GM23338 (cell line): Measurements from ENCODE around the gene HIPK1. TPM values are rescaled to one million over a fixed set of nuclear protein-coding genes. Genes with fewer than 3 reads are reported as not detected.
A peak's percentile ranks its signal among the peaks of the same experiment; 100 is the strongest.

Experiments used
- ATAC-seq: fragments of 200-7000 bp; cut with Tn5 transposase; 3 replicates; pipeline ENCODE4 v1.9.1; 2020
- DNase-seq: peaks from one replicate; pipeline ENCODE4 v3.0.0-alpha.2; 2015; ENCODE audit warnings: low spot score
- H2AFZ ChIP-seq: fragments of 200-600 bp; sonication (generic); 2 replicates; pipeline ENCODE4 v1.8.0; 2016; ENCODE audit warnings: antibody characterized with exemption, mild to moderate bottlenecking, moderate library complexity
- H3F3A ChIP-seq: fragments of 200-600 bp; sonication (generic); replicated peaks from 2 replicates; pipeline ENCODE4 v1.8.0; 2017; ENCODE audit warnings: antibody characterized with exemption, mixed run types, low read depth
- H3K27ac ChIP-seq: fragments of 200-600 bp; sonication (generic); 2 replicates; pipeline ENCODE4 v1.6.1; 2016; ENCODE audit warnings: low read depth
- H3K27me3 ChIP-seq: fragments of 200-600 bp; sonication (generic); 2 replicates; pipeline ENCODE4 v1.8.0; 2016; ENCODE audit warnings: mild to moderate bottlenecking, mixed run types, moderate library complexity; ENCODE audit not compliant: insufficient read depth
- H3K36me3 ChIP-seq: fragments of 200-600 bp; sonication (generic); 2 replicates; pipeline ENCODE4 v1.8.0; 2016; ENCODE audit warnings: mild to moderate bottlenecking; ENCODE audit not compliant: insufficient read depth
- H3K4me1 ChIP-seq: fragments of 200-600 bp; sonication (generic); 2 replicates; pipeline ENCODE4 v1.8.0; 2016; ENCODE audit warnings: mild to moderate bottlenecking, moderate library complexity; ENCODE audit not compliant: insufficient read depth
- H3K4me2 ChIP-seq: fragments of 200-600 bp; sonication (generic); 2 replicates; pipeline ENCODE4 v1.7.1; 2017; ENCODE audit warnings: mixed run types
- H3K4me3 ChIP-seq: fragments of 200-600 bp; sonication (generic); 2 replicates; pipeline ENCODE4 v1.6.1; 2016; ENCODE audit warnings: mixed run types
- H3K79me2 ChIP-seq: fragments of 200-600 bp; sonication (generic); replicated peaks from 2 replicates; pipeline ENCODE4 v1.8.0; 2017; ENCODE audit warnings: mild to moderate bottlenecking; ENCODE audit not compliant: insufficient read depth
- H3K9me2 ChIP-seq: fragments of 200-600 bp; sonication (generic); 2 replicates; pipeline ENCODE4 v1.8.0; 2017; ENCODE audit not compliant: insufficient read depth
- H4K20me1 ChIP-seq: fragments of 200-600 bp; sonication (generic); replicated peaks from 2 replicates; pipeline ENCODE4 v1.8.0; 2017; ENCODE audit warnings: mild to moderate bottlenecking; ENCODE audit not compliant: insufficient read depth
- H3K27ac Mint-ChIP-seq: 2 replicates; pipeline ENCODE4 v1.8.0; 2020; ENCODE audit warnings: inconsistent platforms, mild to moderate bottlenecking, moderate library complexity, mixed read lengths
- H3K27me3 Mint-ChIP-seq: 3 replicates; pipeline ENCODE4 v1.8.0; 2022; ENCODE audit warnings: low read depth, mild to moderate bottlenecking, moderate library complexity, mixed read lengths, inconsistent platforms; ENCODE audit not compliant: insufficient read depth, poor library complexity
- H3K36me3 Mint-ChIP-seq: 3 replicates; pipeline ENCODE4 v1.8.0; 2021; ENCODE audit warnings: low read depth, mild to moderate bottlenecking, inconsistent platforms, moderate library complexity, mixed read lengths
- H3K4me1 Mint-ChIP-seq: 3 replicates; pipeline ENCODE4 v1.8.0; 2020; ENCODE audit warnings: mild to moderate bottlenecking, inconsistent platforms, mixed read lengths
- H3K4me3 Mint-ChIP-seq: 3 replicates; pipeline ENCODE4 v1.8.0; 2021; ENCODE audit warnings: moderate library complexity, mild to moderate bottlenecking, inconsistent platforms, mixed read lengths
- H3K9me3 Mint-ChIP-seq: 3 replicates; pipeline ENCODE4 v1.8.0; 2020; ENCODE audit warnings: moderate library complexity, mild to moderate bottlenecking, inconsistent platforms, mixed read lengths
- CTCF ChIP-seq, 2 experiments: fragments of 200-600 bp in 1 of 2; sonication (generic) in 1 of 2; conservative IDR thresholded peaks; 2 replicates each; pipeline versions ENCODE4 v1.5.1 to v1.6.1; 2016 to 2017; ENCODE audit warnings: antibody characterized with exemption in 2 of 2, low read depth in 2 of 2, mild to moderate bottlenecking in 2 of 2, moderate library complexity in 1 of 2
- EZH2 ChIP-seq: fragments of 200-600 bp; sonication (generic); IDR thresholded peaks from one replicate; pipeline ENCODE4 v1.8.0; 2017; ENCODE audit warnings: antibody characterized with exemption, mild to moderate bottlenecking, low read depth; ENCODE audit not compliant: unreplicated experiment
- EZH2phosphoT487 ChIP-seq: fragments of 200-600 bp; sonication (generic); IDR thresholded peaks from one replicate; pipeline ENCODE4 v1.8.1; 2018; ENCODE audit warnings: antibody characterized with exemption; ENCODE audit not compliant: unreplicated experiment
- POLR2AphosphoS5 ChIP-seq: IDR thresholded peaks from 2 replicates; pipeline ENCODE4 v1.6.1; 2016; ENCODE audit warnings: antibody characterized with exemption, low read depth
- STAT1 ChIP-seq: IDR thresholded peaks from one replicate; pipeline ENCODE4 v1.6.1; 2016; ENCODE audit warnings: antibody characterized with exemption; ENCODE audit not compliant: unreplicated experiment
- ZNF114 ChIP-seq: fragments of 250-450 bp; sonication (Bioruptor Pico); IDR thresholded peaks from 2 replicates; pipeline ENCODE4 v1.5.0; 2020; ENCODE audit warnings: mild to moderate bottlenecking, moderate library complexity
- ZNF462 ChIP-seq: fragments of 250-450 bp; sonication (Bioruptor Pico); IDR thresholded peaks from 2 replicates; pipeline ENCODE4 v1.5.0; 2020; ENCODE audit warnings: mild to moderate bottlenecking, moderate library complexity
- polyA plus RNA-seq: library from polyadenylated mRNA; unstranded; fragments of >200 nt; fragmentation: Nextera tagmentation; extraction: Ambion mirVana; gene quantifications from 2 replicates; pipeline ENCODE4 v1.2.1, GENCODE V29; 2016
- total RNA-seq: library from RNA; depleted of rRNA; stranded (reverse); fragments of >200 nt; shearing (Covaris generic); gene quantifications from 2 replicates; pipeline ENCODE4 v1.2.3, GENCODE V29; 2014

Gene HIPK1
- total and polyA plus RNA-seq, 2 experiments from 2014 or later = 14.3 to 47.5 TPM

GRCh38 chr1:113958691-113959090 is 29.6 kb downstream of the HIPK1 start (continued):
- TF ChIP-seq EZH2phosphoT487 = no peak
- no peak for TF ChIP-seq ZNF114 (CRISPR knock-in tag)

- H3K4me2 ChIP-seq = 0 out of 2 replicates have a peak overlapping the region, but pooled peaks have one; percentile 10
- H3F3A ChIP-seq = no peaks in the 10 kb centered on the region
- H3K27ac ChIP-seq = no peak overlapping the region
- H3K9me3 Mint-ChIP-seq = no peaks in the 10 kb centered on the region
- peaks cover 16% of the 10 kb centered on the region; the same call in 1 of the 2 replicates for H3K4me1 ChIP-seq
- H3K36me3 ChIP-seq = peaks cover 25% of the 10 kb centered on the region
- no peak overlapping the region for H3K27ac Mint-ChIP-seq
- TF ChIP-seq STAT1 (no peak), CTCF (conservative IDR thresholded peaks at IDR 0.05; ENCODE audit: low read depth in 2 of 2) (peak; percentile 40 to 45)
- H3K4me3 Mint-ChIP-seq = no peak overlapping the region
- H3K27me3 ChIP-seq = no peaks in the 10 kb centered on the region
- H3K27me3 Mint-ChIP-seq = no peaks in the 10 kb centered on the region
- no peaks in the 10 kb centered on the region for H4K20me1 ChIP-seq
- no peak for ATAC-seq
- H3K4me1 Mint-ChIP-seq = peaks cover 14% of the 10 kb centered on the region; the same call in 2 of the 3 replicates
- H3K79me2 ChIP-seq = no peaks in the 10 kb centered on the region
- H2AFZ ChIP-seq = no peak overlapping the region
- peak; percentile 11 for DNase-seq
- no peak overlapping the region for H3K4me3 ChIP-seq
- H3K36me3 Mint-ChIP-seq = peaks cover 26% of the 10 kb centered on the region
- H3K9me2 ChIP-seq = no peaks in the 10 kb centered on the region
These were observed 34.3 kb downstream of the HIPK1 start for GRCh38 chr1:113963281-113963906.

- H3K4me2 ChIP-seq = no peak overlapping the region
- no peak overlapping the region for H3K27ac ChIP-seq
- no peaks in the 10 kb centered on the region for H4K20me1 ChIP-seq
- Mint-ChIP-seq H3K4me1 (peaks cover 14% of the 10 kb centered on the region; the same call in 2 of the 3 replicates), H3K9me3 (no peaks in the 10 kb centered on the region), H3K27ac (no peak overlapping the region), H3K36me3 (peaks cover 49% of the 10 kb centered on the region), H3K27me3 (peaks cover 1% of the 10 kb centered on the region), H3K4me3 (no peak overlapping the region)
- ATAC-seq (no peak), DNase-seq (no peak)
- no peaks in the 10 kb centered on the region for H3K27me3 ChIP-seq
- 0 out of 2 replicates have a peak, but pooled peaks cover 6% of the 10 kb centered on the region for H3F3A ChIP-seq
- no peak overlapping the region for H2AFZ ChIP-seq
- H3K4me3 ChIP-seq = no peak overlapping the region
- no peaks in the 10 kb centered on the region for H3K79me2 ChIP-seq
- H3K36me3 ChIP-seq = peaks cover 43% of the 10 kb centered on the region
- H3K4me1 ChIP-seq = peaks cover 16% of the 10 kb centered on the region; the same call in 1 of the 2 replicates
- no peaks in the 10 kb centered on the region for H3K9me2 ChIP-seq
- TF ChIP-seq ZNF462 (CRISPR knock-in tag) (no peak), POLR2AphosphoS5 (no peak), CTCF (conservative IDR thresholded peaks at IDR 0.05; ENCODE audit: low read depth in 2 of 2) (no peak), EZH2 (no peak)
These were observed 36.7 kb downstream of the HIPK1 start for GRCh38 chr1:113965703-113966412.
